ENCODE data around the gene ASB17.

DNA sequence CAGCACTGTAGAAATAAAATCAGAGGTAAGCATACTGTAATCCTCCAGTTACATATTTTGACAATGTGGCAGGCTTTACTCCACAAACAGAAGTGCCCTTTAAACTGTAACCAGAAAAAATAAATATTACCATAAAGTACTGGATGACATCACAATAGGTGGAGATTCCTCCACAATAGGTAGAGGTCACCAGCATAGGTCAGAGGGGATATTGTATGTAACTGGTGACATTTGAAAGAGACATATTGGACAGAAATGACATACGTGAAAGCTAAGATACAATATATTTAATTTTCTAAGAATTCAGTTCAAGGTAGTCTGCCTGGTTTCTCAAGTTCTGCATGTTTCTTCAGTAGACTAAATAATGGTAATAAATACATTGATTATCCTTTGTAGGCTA, at the start of gene ASB17:
- TF ChIP-seq YY1 (IDR thresholded peaks at IDR 0.05; ENCODE audit: insufficient read depth, insufficient read length) (no peak), SUZ12 (IDR thresholded peaks at IDR 0.05; ENCODE audit: extremely low read depth, insufficient read depth, insufficient read length) (no peak), ZNF274 (IDR thresholded peaks at IDR 0.05; ENCODE audit: low read depth, low read length) (no peak)
